ENCODE results near the gene CHD1L. TPM values are rescaled to one million over a fixed set of nuclear protein-coding genes. Genes with fewer than 3 reads are reported as not detected.

CHD1L gene
- total and polyA plus RNA-seq, 2 of the 13 experiments (the other 11 are each of a cell fraction or from before 2014, with no cell fraction given): 74.3 to 111 TPM

DNA sequence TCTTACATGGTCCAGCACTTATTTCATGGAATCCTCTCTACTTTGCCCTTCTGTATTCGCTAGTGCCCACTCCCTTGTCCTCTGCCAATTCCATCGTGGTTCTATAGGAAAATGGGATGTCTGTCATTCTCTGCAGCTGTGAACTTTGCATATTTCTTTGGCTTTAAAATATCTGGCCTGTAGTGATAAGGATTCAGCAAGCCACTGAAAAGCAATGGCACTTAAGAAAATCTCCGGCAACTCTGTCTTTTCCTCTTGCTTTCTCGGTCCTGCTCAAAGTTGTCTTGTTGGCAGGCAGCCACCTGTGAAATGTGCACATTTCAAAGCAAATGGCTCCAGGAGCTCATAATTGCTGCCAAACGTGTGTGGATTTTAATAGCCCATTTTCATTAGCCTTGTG lies 91.8 kb downstream of the CHD1L start:
- H3K4me1 ChIP-seq (ENCODE audit: insufficient read depth, low read length): no peaks in the 10 kb centered on the region
- no peaks in the 10 kb centered on the region; a peak in 2 of 5 replicates for H3K27me3 ChIP-seq (ENCODE audit: control insufficient read depth in 1 of 2, insufficient read depth in 2 of 2, low read length in 2 of 2)
- in situ Hi-C loops (cut with HindIII; ENCODE audit: extremely low pct_ligation_motif_present, low pct_unique_long_range_greater_than_20kb): no loop called here
- POLR2A ChIA-PET: no interaction called here
- BruUV-seq (replicated peaks): no TSS peak
- FAIRE-seq (no peak), DNase-seq (ENCODE audit: low spot score) (no peak), ATAC-seq (no peak)
- WGBS (ENCODE audit: low lambda C conversion rate): 24% methylated on average over 5 of the region's 5 CpGs
- no peaks in the 10 kb centered on the region for H3K36me3 ChIP-seq (replicated peaks in 1 of 2; ENCODE audit: control insufficient read depth in 1 of 2, insufficient read depth in 2 of 2, low read length in 2 of 2)
- H3K9ac ChIP-seq (ENCODE audit: insufficient read depth, low read depth, low read length): no peak overlapping the region
- no peaks in the 10 kb centered on the region for H3K9me3 ChIP-seq (ENCODE audit: low read length)
- intact Hi-C loops (cut with micrococcal nuclease; ENCODE audit: unreplicated experiment): no loop called here
- H2AFZ ChIP-seq (ENCODE audit: low read length): no peak overlapping the region
- no peak overlapping the region for H3K4me2 ChIP-seq (ENCODE audit: low read depth, low read length)
- H3K27ac ChIP-seq (ENCODE audit: extremely low read length, insufficient read depth, low read length): no peak overlapping the region
- CTCF ChIA-PET (ENCODE audit: low intra/inter-chr PET ratio, low total read pairs): no interaction called here
- H3K4me3 ChIP-seq (replicated peaks in 1 of 3; ENCODE audit: insufficient read depth in 1 of 3, low read depth in 2 of 3, low read length in 3 of 3): no peak overlapping the region
- no peaks in the 10 kb centered on the region for H4K20me1 ChIP-seq (ENCODE audit: insufficient read depth, low read length)
- no peaks in the 10 kb centered on the region for H3K79me2 ChIP-seq (ENCODE audit: insufficient read depth, low read length)
- TF ChIP-seq, protein P1, sequence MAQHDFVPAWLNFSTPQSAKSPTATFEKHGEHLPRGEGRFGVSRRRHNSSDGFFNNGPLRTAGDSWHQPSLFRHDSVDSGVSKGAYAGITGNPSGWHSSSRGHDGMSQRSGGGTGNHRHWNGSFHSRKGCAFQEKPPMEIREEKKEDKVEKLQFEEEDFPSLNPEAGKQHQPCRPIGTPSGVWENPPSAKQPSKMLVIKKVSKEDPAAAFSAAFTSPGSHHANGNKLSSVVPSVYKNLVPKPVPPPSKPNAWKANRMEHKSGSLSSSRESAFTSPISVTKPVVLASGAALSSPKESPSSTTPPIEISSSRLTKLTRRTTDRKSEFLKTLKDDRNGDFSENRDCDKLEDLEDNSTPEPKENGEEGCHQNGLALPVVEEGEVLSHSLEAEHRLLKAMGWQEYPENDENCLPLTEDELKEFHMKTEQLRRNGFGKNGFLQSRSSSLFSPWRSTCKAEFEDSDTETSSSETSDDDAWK (CRISPR knock-in tag; IDR thresholded peaks at IDR 0.05): no peak
- TF ChIP-seq ZNF605 (CRISPR knock-in tag; IDR thresholded peaks at IDR 0.05): no peak
- TF ChIP-seq ZNF382 (CRISPR knock-in tag; IDR thresholded peaks at IDR 0.05; ENCODE audit: borderline replicate concordance): no peak
- TF ChIP-seq PAWR (CRISPR knock-in tag; IDR thresholded peaks at IDR 0.05; ENCODE audit: borderline replicate concordance): no peak
- TF ChIP-seq HDAC1 (CRISPR knock-in tag; IDR thresholded peaks at IDR 0.05): no peak
- no peak for TF ChIP-seq FOXJ3 (CRISPR knock-in tag; IDR thresholded peaks at IDR 0.05; ENCODE audit: borderline replicate concordance)
- no peak for TF ChIP-seq SP1 (IDR thresholded peaks at IDR 0.05)
- TF ChIP-seq SP1 (CRISPR knock-in tag; IDR thresholded peaks at IDR 0.05): no peak
- no peak for TF ChIP-seq KDM4B (CRISPR knock-in tag; IDR thresholded peaks at IDR 0.05)
- TF ChIP-seq, protein P2, sequence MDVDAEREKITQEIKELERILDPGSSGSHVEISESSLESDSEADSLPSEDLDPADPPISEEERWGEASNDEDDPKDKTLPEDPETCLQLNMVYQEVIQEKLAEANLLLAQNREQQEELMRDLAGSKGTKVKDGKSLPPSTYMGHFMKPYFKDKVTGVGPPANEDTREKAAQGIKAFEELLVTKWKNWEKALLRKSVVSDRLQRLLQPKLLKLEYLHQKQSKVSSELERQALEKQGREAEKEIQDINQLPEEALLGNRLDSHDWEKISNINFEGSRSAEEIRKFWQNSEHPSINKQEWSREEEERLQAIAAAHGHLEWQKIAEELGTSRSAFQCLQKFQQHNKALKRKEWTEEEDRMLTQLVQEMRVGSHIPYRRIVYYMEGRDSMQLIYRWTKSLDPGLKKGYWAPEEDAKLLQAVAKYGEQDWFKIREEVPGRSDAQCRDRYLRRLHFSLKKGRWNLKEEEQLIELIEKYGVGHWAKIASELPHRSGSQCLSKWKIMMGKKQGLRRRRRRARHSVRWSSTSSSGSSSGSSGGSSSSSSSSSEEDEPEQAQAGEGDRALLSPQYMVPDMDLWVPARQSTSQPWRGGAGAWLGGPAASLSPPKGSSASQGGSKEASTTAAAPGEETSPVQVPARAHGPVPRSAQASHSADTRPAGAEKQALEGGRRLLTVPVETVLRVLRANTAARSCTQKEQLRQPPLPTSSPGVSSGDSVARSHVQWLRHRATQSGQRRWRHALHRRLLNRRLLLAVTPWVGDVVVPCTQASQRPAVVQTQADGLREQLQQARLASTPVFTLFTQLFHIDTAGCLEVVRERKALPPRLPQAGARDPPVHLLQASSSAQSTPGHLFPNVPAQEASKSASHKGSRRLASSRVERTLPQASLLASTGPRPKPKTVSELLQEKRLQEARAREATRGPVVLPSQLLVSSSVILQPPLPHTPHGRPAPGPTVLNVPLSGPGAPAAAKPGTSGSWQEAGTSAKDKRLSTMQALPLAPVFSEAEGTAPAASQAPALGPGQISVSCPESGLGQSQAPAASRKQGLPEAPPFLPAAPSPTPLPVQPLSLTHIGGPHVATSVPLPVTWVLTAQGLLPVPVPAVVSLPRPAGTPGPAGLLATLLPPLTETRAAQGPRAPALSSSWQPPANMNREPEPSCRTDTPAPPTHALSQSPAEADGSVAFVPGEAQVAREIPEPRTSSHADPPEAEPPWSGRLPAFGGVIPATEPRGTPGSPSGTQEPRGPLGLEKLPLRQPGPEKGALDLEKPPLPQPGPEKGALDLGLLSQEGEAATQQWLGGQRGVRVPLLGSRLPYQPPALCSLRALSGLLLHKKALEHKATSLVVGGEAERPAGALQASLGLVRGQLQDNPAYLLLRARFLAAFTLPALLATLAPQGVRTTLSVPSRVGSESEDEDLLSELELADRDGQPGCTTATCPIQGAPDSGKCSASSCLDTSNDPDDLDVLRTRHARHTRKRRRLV (CRISPR knock-in tag; IDR thresholded peaks at IDR 0.05): no peak
- no peak for TF ChIP-seq ATRX (CRISPR knock-in tag; IDR thresholded peaks at IDR 0.05; ENCODE audit: borderline replicate concordance)
- TF ChIP-seq, protein P3, sequence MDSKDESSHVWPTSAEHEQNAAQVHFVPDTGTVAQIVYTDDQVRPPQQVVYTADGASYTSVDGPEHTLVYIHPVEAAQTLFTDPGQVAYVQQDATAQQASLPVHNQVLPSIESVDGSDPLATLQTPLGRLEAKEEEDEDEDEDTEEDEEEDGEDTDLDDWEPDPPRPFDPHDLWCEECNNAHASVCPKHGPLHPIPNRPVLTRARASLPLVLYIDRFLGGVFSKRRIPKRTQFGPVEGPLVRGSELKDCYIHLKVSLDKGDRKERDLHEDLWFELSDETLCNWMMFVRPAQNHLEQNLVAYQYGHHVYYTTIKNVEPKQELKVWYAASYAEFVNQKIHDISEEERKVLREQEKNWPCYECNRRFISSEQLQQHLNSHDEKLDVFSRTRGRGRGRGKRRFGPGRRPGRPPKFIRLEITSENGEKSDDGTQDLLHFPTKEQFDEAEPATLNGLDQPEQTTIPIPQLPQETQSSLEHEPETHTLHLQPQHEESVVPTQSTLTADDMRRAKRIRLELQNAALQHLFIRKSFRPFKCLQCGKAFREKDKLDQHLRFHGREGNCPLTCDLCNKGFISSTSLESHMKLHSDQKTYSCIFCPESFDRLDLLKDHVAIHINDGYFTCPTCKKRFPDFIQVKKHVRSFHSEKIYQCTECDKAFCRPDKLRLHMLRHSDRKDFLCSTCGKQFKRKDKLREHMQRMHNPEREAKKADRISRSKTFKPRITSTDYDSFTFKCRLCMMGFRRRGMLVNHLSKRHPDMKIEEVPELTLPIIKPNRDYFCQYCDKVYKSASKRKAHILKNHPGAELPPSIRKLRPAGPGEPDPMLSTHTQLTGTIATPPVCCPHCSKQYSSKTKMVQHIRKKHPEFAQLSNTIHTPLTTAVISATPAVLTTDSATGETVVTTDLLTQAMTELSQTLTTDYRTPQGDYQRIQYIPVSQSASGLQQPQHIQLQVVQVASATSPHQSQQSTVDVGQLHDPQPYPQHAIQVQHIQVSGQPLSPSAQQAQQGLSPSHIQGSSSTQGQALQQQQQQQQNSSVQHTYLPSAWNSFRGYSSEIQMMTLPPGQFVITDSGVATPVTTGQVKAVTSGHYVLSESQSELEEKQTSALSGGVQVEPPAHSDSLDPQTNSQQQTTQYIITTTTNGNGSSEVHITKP (CRISPR knock-in tag; IDR thresholded peaks at IDR 0.05; ENCODE audit: low read depth): no peak
- no peak for TF ChIP-seq FOSL1 (CRISPR knock-in tag; IDR thresholded peaks at IDR 0.05; ENCODE audit: borderline replicate concordance)
